CD4-positive, alpha-beta T cell (primary cell): Measurements from ENCODE around the gene TCEANC. TPM values are rescaled to one million over a fixed set of nuclear protein-coding genes. Genes with fewer than 3 reads are reported as not detected.
A peak's percentile ranks its signal among the peaks of the same experiment; 100 is the strongest.

Experiments used
- ATAC-seq: fragments of 200-7000 bp; cut with Tn5 transposase; one replicate; pipeline ENCODE4 v1.10.0; 2022; ENCODE audit warnings: mild to moderate bottlenecking; ENCODE audit not compliant: poor library complexity
- CTCF ChIA-PET: fragments of 350-600 bp; sonication (Branson Sonifier 250); formaldehyde crosslinking; loops from one replicate; lab custom pipeline; 2021; ENCODE audit warnings: antibody characterized with exemption, inconsistent platforms; lab: Charles Lee
- POLR2A ChIA-PET: fragments of 350-600 bp; sonication (Branson Sonifier 250); formaldehyde crosslinking; loops from one replicate; lab custom pipeline; 2021; ENCODE audit warnings: antibody characterized with exemption, inconsistent platforms; lab: Charles Lee
- DNase-seq, 14 experiments: peaks; one replicate each; pipeline ENCODE4 v3.0.0-alpha.2; 2013 to 2020; ENCODE audit warnings: mixed read lengths in 2 of 14
- H3K27ac ChIP-seq, 2 donors: one replicate each; pipeline versions ENCODE4 v1.5.1 to v1.7.0; 2013; ENCODE audit warnings: low read length in 2 of 2, low read depth in 1 of 2, mild to moderate bottlenecking in 1 of 2
- H3K27me3 ChIP-seq, 2 experiments: 1 replicate in 1 of 2; 2 replicates in 1 of 2; pipeline versions ENCODE4 v1.6.1 to v1.7.0; 2013; ENCODE audit warnings: low read length in 2 of 2, control low read depth in 1 of 2, mild to moderate bottlenecking in 1 of 2, moderate library complexity in 1 of 2; ENCODE audit not compliant: insufficient read depth in 2 of 2, control insufficient read depth in 1 of 2
- H3K36me3 ChIP-seq: one replicate; pipeline ENCODE4 v1.6.1; 2013; ENCODE audit warnings: low read length, control low read depth; ENCODE audit not compliant: insufficient read depth
- H3K4me1 ChIP-seq: one replicate; pipeline ENCODE4 v1.6.1; 2013; ENCODE audit warnings: low read length, control low read depth; ENCODE audit not compliant: insufficient read depth
- H3K4me3 ChIP-seq: one replicate; pipeline ENCODE4 v1.5.1; 2013; ENCODE audit warnings: mild to moderate bottlenecking, low read length, moderate library complexity
- H3K9me3 ChIP-seq, 2 experiments: 1 replicate in 1 of 2; 2 replicates in 1 of 2; pipeline versions ENCODE4 v1.6.1 to v1.7.0; 2013; ENCODE audit warnings: low read length in 2 of 2, mild to moderate bottlenecking in 2 of 2, control low read depth in 1 of 2, moderate library complexity in 1 of 2; ENCODE audit not compliant: control insufficient read depth in 1 of 2, insufficient read depth in 1 of 2
- H3K27ac Mint-ChIP-seq: one replicate; pipeline ENCODE4 v1.8.0; 2020; ENCODE audit warnings: mixed read lengths
- H3K27me3 Mint-ChIP-seq: one replicate; pipeline ENCODE4 v1.8.0; 2021; ENCODE audit warnings: mixed read lengths
- H3K36me3 Mint-ChIP-seq: one replicate; pipeline ENCODE4 v1.8.0; 2021; ENCODE audit warnings: low read depth, mixed read lengths
- H3K4me1 Mint-ChIP-seq: one replicate; pipeline ENCODE4 v1.8.0; 2021; ENCODE audit warnings: low read depth, mixed read lengths
- H3K4me3 Mint-ChIP-seq: one replicate; pipeline ENCODE4 v1.8.0; 2020; ENCODE audit warnings: mild to moderate bottlenecking, mixed read lengths
- H3K9me3 Mint-ChIP-seq: one replicate; pipeline ENCODE4 v1.8.0; 2020; ENCODE audit warnings: mixed read lengths
- CTCF ChIP-seq: fragments of 200-600 bp; IDR thresholded peaks from one replicate; pipeline ENCODE4 v1.8.0; 2022; ENCODE audit warnings: antibody characterized with exemption, mild to moderate bottlenecking
- intact Hi-C, 2 experiments: fragments of 100-400 bp; cut with DNase I in 1 of 2; cut with micrococcal nuclease in 1 of 2; formaldehyde crosslinking; loops; one replicate each; pipeline versions ENCODE4 v1.15.1 to v1.9.0; 2023 to 2025; cut with DNase I, micrococcal nuclease
- total RNA-seq, 174 experiments: library from RNA in 2 of 174; stranded (reverse) in 2 of 174; gene quantifications; one replicate each; pipeline ENCODE4 v1.2.3 and lab custom pipeline; 2021 to 2026

Gene TCEANC
- total RNA-seq, 2 experiments from 2014 or later, result 6.5 to 8.3 TPM

- H3K27ac Mint-ChIP-seq, result peak overlapping the region; percentile 82
- H3K27me3 Mint-ChIP-seq, result no peaks in the 10 kb centered on the region
- peaks cover 7% of the 10 kb centered on the region for H3K4me1 ChIP-seq
- peak overlapping the region; percentile 7 for H3K4me3 Mint-ChIP-seq
- H3K4me1 Mint-ChIP-seq, result peaks cover 24% of the 10 kb centered on the region
- intact Hi-C loops, result loop anchor here (2.0 to 10.0 kb wide), 5 partner anchors 32 to 1676 kb away; partner anchors contain the start of genes PIGA (in 1 of the 2) and TMSB4X (in 1 of the 2)
- peaks cover 36% of the 10 kb centered on the region for H3K36me3 ChIP-seq
- ATAC-seq (peak; percentile 59), DNase-seq (peak in 4 of 14 experiments; percentile 14 to 76 (median 74))
- no peaks in the 10 kb centered on the region for H3K9me3 Mint-ChIP-seq
- H3K36me3 Mint-ChIP-seq, result peaks cover 60% of the 10 kb centered on the region
- H3K27me3 ChIP-seq, result no peaks in the 10 kb centered on the region
- ChIA-PET CTCF (interaction anchor here (0.9 to 1.6 kb wide), 8 partner anchors 11 to 374 kb away, joined by 3 to 5 read pairs (median 3); no protein-coding TSS in a partner anchor), POLR2A (interaction anchor here (1.2 to 1.9 kb wide), 2 partner anchors 30 to 76 kb away, joined by 6 to 9 read pairs; partner anchors contain the start of genes OFD1, RAB9A and TRAPPC2)
- H3K4me3 ChIP-seq, result no peak overlapping the region
- H3K27ac ChIP-seq, result peak overlapping the region in 1 of 2 donors; percentile 22
- no peaks in the 10 kb centered on the region for H3K9me3 ChIP-seq
- no peak for TF ChIP-seq CTCF
Measured at GRCh38 chrX:13658602-13659001, 5.7 kb downstream of the TCEANC start.

- H3K4me3 ChIP-seq, result no peak overlapping the region
- no peak for TF ChIP-seq CTCF
- peaks cover 6% of the 10 kb centered on the region for H3K4me1 ChIP-seq
- Mint-ChIP-seq H3K27ac (peak overlapping the region; percentile 82), H3K4me3 (no peak overlapping the region), H3K4me1 (peaks cover 24% of the 10 kb centered on the region), H3K27me3 (no peaks in the 10 kb centered on the region), H3K9me3 (no peaks in the 10 kb centered on the region), H3K36me3 (peaks cover 63% of the 10 kb centered on the region)
- ATAC-seq (no peak), DNase-seq (peak in 2 of 14 experiments; percentile 20 to 37)
- ChIA-PET CTCF (interaction anchor here (0.9 to 1.6 kb wide), 8 partner anchors 10 to 373 kb away, joined by 3 to 5 read pairs (median 3); no protein-coding TSS in a partner anchor), POLR2A (interaction anchor here (1.2 to 1.9 kb wide), 2 partner anchors 30 to 76 kb away, joined by 6 to 9 read pairs; partner anchors contain the start of genes OFD1, RAB9A and TRAPPC2)
- peaks cover 41% of the 10 kb centered on the region for H3K36me3 ChIP-seq
- intact Hi-C loops, result loop anchor here (2.0 to 10.0 kb wide), 5 partner anchors 32 to 1676 kb away; partner anchors contain the start of genes PIGA (in 1 of the 2) and TMSB4X (in 1 of the 2)
- H3K27me3 ChIP-seq, result no peaks in the 10 kb centered on the region
- H3K27ac ChIP-seq, result peak overlapping the region in 1 of 2 donors; percentile 22
- H3K9me3 ChIP-seq, result no peaks in the 10 kb centered on the region
Measured at GRCh38 chrX:13659063-13659462, 6.1 kb downstream of the TCEANC start.

- Histone ChIP-seq H3K36me3 (peaks cover 30% of the 10 kb centered on the region), H3K4me3 (peak overlapping the region; percentile 19), H3K9me3 (no peaks in the 10 kb centered on the region), H3K27ac (peak overlapping the region in 1 of 2 donors; percentile 34), H3K4me1 (peaks cover 3% of the 10 kb centered on the region), H3K27me3 (no peaks in the 10 kb centered on the region)
- peak overlapping the region; percentile 51 for H3K4me3 Mint-ChIP-seq
- DNase-seq, result no peak
- H3K27me3 Mint-ChIP-seq, result no peaks in the 10 kb centered on the region
- ChIA-PET POLR2A (interaction anchor here (1.4 to 1.8 kb wide), 3 partner anchors 27 to 73 kb away, joined by 3 to 14 read pairs (median 7); partner anchors contain the start of genes OFD1, RAB9A and TRAPPC2), CTCF (interaction anchor here (1.2 kb wide), 1 partner anchor 173 kb away, joined by 4 read pairs; no protein-coding TSS in a partner anchor)
- peaks cover 60% of the 10 kb centered on the region for H3K36me3 Mint-ChIP-seq
- peak overlapping the region; percentile 72 for H3K27ac Mint-ChIP-seq
- ATAC-seq, result peak; percentile 21
- peaks cover 10% of the 10 kb centered on the region for H3K4me1 Mint-ChIP-seq
- TF ChIP-seq CTCF, result no peak
- intact Hi-C loops, result no loop called here
- H3K9me3 Mint-ChIP-seq, result no peaks in the 10 kb centered on the region
Measured at GRCh38 chrX:13661735-13662288, 8.9 kb downstream of the TCEANC start.
